Astrocyte (in vitro differentiated cells and primary cell): ENCODE measurements around the gene ABHD17B. TPM values are rescaled to one million over a fixed set of nuclear protein-coding genes. Genes with fewer than 3 reads are reported as not detected.

Source experiments
- DNase-seq: peaks from one replicate; pipeline ENCODE4 v3.0.0-alpha.2; 2010; ENCODE audit warnings: low read depth
- FAIRE-seq: peaks from 2 replicates; lab custom pipeline; 2011; peaks lifted over from hg19 to GRCh38; lab: Jason Lieb, UNC
- H2AFZ ChIP-seq: 2 replicates; pipeline ENCODE4 v1.6.0; 2012; ENCODE audit warnings: low read depth, low read length, inconsistent platforms
- H3K27ac ChIP-seq: 2 replicates; pipeline ENCODE4 v1.5.1; 2011; ENCODE audit warnings: low read depth, low read length, inconsistent platforms
- H3K27me3 ChIP-seq: 2 replicates; pipeline ENCODE4 v1.6.0; 2011; ENCODE audit warnings: low read length, inconsistent platforms; ENCODE audit not compliant: insufficient read depth
- H3K36me3 ChIP-seq: 2 replicates; pipeline ENCODE4 v1.5.1; 2011; ENCODE audit warnings: low read length, inconsistent platforms; ENCODE audit not compliant: insufficient read depth
- H3K4me1 ChIP-seq: 2 replicates; pipeline ENCODE4 v1.5.1; 2011; ENCODE audit warnings: low read length, inconsistent platforms; ENCODE audit not compliant: insufficient read depth
- H3K4me2 ChIP-seq: 2 replicates; pipeline ENCODE4 v1.6.0; 2012; ENCODE audit warnings: low read length, inconsistent platforms
- H3K4me3 ChIP-seq: 2 replicates; pipeline ENCODE4 v1.5.1; 2011; ENCODE audit warnings: low read depth, mild to moderate bottlenecking, low read length, inconsistent platforms; ENCODE audit not compliant: insufficient read depth
- H3K79me2 ChIP-seq: 2 replicates; pipeline ENCODE4 v1.6.0; 2012; ENCODE audit warnings: mild to moderate bottlenecking, low read length, inconsistent platforms; ENCODE audit not compliant: insufficient read depth
- H3K9ac ChIP-seq: 2 replicates; pipeline ENCODE4 v1.6.0; 2012; ENCODE audit warnings: mild to moderate bottlenecking, low read length, inconsistent platforms
- H3K9me3 ChIP-seq: 2 replicates; pipeline ENCODE4 v1.5.1; 2012; ENCODE audit warnings: low read depth, mild to moderate bottlenecking, low read length, inconsistent platforms; ENCODE audit not compliant: insufficient read depth
- H4K20me1 ChIP-seq: 2 replicates; pipeline ENCODE4 v1.6.0; 2012; ENCODE audit warnings: low read length, inconsistent platforms; ENCODE audit not compliant: insufficient read depth
- H3K27ac Mint-ChIP-seq: one replicate; pipeline ENCODE4 v1.8.0; 2021; ENCODE audit warnings: mild to moderate bottlenecking, mixed read lengths; ENCODE audit not compliant: unreplicated experiment
- H3K27me3 Mint-ChIP-seq: one replicate; pipeline ENCODE4 v1.8.0; 2021; ENCODE audit warnings: low read depth, mixed read lengths; ENCODE audit not compliant: unreplicated experiment
- H3K36me3 Mint-ChIP-seq: one replicate; pipeline ENCODE4 v1.8.0; 2021; ENCODE audit warnings: low read depth, mixed read lengths; ENCODE audit not compliant: unreplicated experiment
- H3K4me1 Mint-ChIP-seq: one replicate; pipeline ENCODE4 v1.8.0; 2021; ENCODE audit warnings: low read depth, mixed read lengths; ENCODE audit not compliant: unreplicated experiment
- H3K4me3 Mint-ChIP-seq: one replicate; pipeline ENCODE4 v1.8.0; 2021; ENCODE audit warnings: mild to moderate bottlenecking, moderate library complexity, mixed read lengths; ENCODE audit not compliant: unreplicated experiment
- H3K9me3 Mint-ChIP-seq: one replicate; pipeline ENCODE4 v1.8.0; 2021; ENCODE audit warnings: mild to moderate bottlenecking, mixed read lengths; ENCODE audit not compliant: unreplicated experiment
- CTCF ChIP-seq: IDR thresholded peaks from 2 replicates; pipeline ENCODE4 v1.5.1; 2011; ENCODE audit warnings: low read depth, mild to moderate bottlenecking, inconsistent platforms, low read length, moderate library complexity; ENCODE audit not compliant: insufficient read depth
- EZH2 ChIP-seq: IDR thresholded peaks from 2 replicates; pipeline ENCODE4 v1.6.1; 2012; ENCODE audit warnings: mild to moderate bottlenecking, low read length, inconsistent platforms; ENCODE audit not compliant: insufficient read depth
- total RNA-seq: library from RNA; stranded (reverse); gene quantifications from 2 replicates; pipeline ENCODE4 v1.2.1, GENCODE V29; 2021

The ABHD17B gene
- total RNA-seq, 1 donor from 2014 or later = 21.3 TPM

GRCh38 chr9:71839668-71840067 lies 71.3 kb downstream of the ABHD17B start:
- DNase-seq (no peak), FAIRE-seq (no peak)
- Histone ChIP-seq H3K4me2 (no peak overlapping the region), H3K36me3 (no peaks in the 10 kb centered on the region), H3K27me3 (no peaks in the 10 kb centered on the region), H3K9me3 (no peaks in the 10 kb centered on the region), H3K4me1 (no peaks in the 10 kb centered on the region), H3K9ac (no peak overlapping the region), H2AFZ (no peak overlapping the region), H3K79me2 (no peaks in the 10 kb centered on the region), H3K4me3 (no peak overlapping the region), H4K20me1 (no peaks in the 10 kb centered on the region), H3K27ac (no peak overlapping the region)
- Mint-ChIP-seq H3K27ac (no peak overlapping the region), H3K9me3 (peaks cover 6% of the 10 kb centered on the region), H3K4me1 (no peaks in the 10 kb centered on the region), H3K4me3 (no peak overlapping the region), H3K27me3 (no peaks in the 10 kb centered on the region), H3K36me3 (peaks cover 8% of the 10 kb centered on the region)
- TF ChIP-seq CTCF (no peak), EZH2 (no peak)

GRCh38 chr9:71835596-71835995 lies 75.4 kb downstream of the ABHD17B start:
- Histone ChIP-seq H4K20me1 (no peaks in the 10 kb centered on the region), H3K27ac (no peak overlapping the region), H3K79me2 (no peaks in the 10 kb centered on the region), H3K27me3 (no peaks in the 10 kb centered on the region), H3K4me2 (no peak overlapping the region), H3K9ac (no peak overlapping the region), H3K9me3 (no peaks in the 10 kb centered on the region), H2AFZ (no peak overlapping the region), H3K4me1 (no peaks in the 10 kb centered on the region), H3K4me3 (no peak overlapping the region), H3K36me3 (no peaks in the 10 kb centered on the region)
- H3K36me3 Mint-ChIP-seq = peaks cover 2% of the 10 kb centered on the region
- no peaks in the 10 kb centered on the region for H3K27me3 Mint-ChIP-seq
- no peak for TF ChIP-seq CTCF
- TF ChIP-seq EZH2 = no peak
- no peak for FAIRE-seq
- peaks cover 7% of the 10 kb centered on the region for H3K9me3 Mint-ChIP-seq
- H3K4me3 Mint-ChIP-seq = no peak overlapping the region
- no peak for DNase-seq
- no peak overlapping the region for H3K27ac Mint-ChIP-seq
- no peaks in the 10 kb centered on the region for H3K4me1 Mint-ChIP-seq

GRCh38 chr9:71830929-71831328 lies 80.1 kb downstream of the ABHD17B start:
- no peak for FAIRE-seq
- H3K27ac ChIP-seq = no peak overlapping the region

More at GRCh38 chr9:71830929-71831328, 80.1 kb downstream of the ABHD17B start:
- Histone ChIP-seq H3K9me3 (no peaks in the 10 kb centered on the region), H3K36me3 (no peaks in the 10 kb centered on the region), H4K20me1 (no peaks in the 10 kb centered on the region), H3K4me2 (no peak overlapping the region), H3K9ac (no peak overlapping the region), H3K27me3 (no peaks in the 10 kb centered on the region), H3K79me2 (no peaks in the 10 kb centered on the region), H3K4me1 (no peaks in the 10 kb centered on the region), H2AFZ (no peak overlapping the region), H3K4me3 (no peak overlapping the region)
- Mint-ChIP-seq H3K4me3 (no peak overlapping the region), H3K27me3 (no peaks in the 10 kb centered on the region), H3K4me1 (no peaks in the 10 kb centered on the region), H3K9me3 (peaks cover 7% of the 10 kb centered on the region), H3K27ac (no peak overlapping the region), H3K36me3 (peaks cover 2% of the 10 kb centered on the region)
- DNase-seq = peak; percentile 2
- TF ChIP-seq CTCF (no peak), EZH2 (no peak)
